ENCODE measurements around the gene ATXN3. TPM values are rescaled to one million over a fixed set of nuclear protein-coding genes. Genes with fewer than 3 reads are reported as not detected.

Gene ATXN3
- total and polyA plus RNA-seq, 2 of the 13 experiments (the other 11 are each of a cell fraction or from before 2014, with no cell fraction given) = 14.9 to 17.3 TPM

GRCh38 chr14:92040431-92041051, 65.8 kb downstream of the ATXN3 start (continued):
- TF ChIP-seq, protein P1, sequence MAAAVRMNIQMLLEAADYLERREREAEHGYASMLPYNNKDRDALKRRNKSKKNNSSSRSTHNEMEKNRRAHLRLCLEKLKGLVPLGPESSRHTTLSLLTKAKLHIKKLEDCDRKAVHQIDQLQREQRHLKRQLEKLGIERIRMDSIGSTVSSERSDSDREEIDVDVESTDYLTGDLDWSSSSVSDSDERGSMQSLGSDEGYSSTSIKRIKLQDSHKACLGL (CRISPR knock-in tag; IDR thresholded peaks at IDR 0.05) = no peak

GRCh38 chr14:92039719-92040430, 66.5 kb downstream of the ATXN3 start, which contains the start of gene TRIP11:
TSS of gene TRIP11 (minus strand) at chr14:92040059. CDS start at chr14:92039685, 374 bp downstream.
- in situ Hi-C loops (cut with HindIII; ENCODE audit: extremely low pct_ligation_motif_present, low pct_unique_long_range_greater_than_20kb) (loop anchor here (5.0 kb wide), 1 partner anchor 67 kb away; the partner anchor contains the start of gene ATXN3), intact Hi-C loops (cut with micrococcal nuclease; ENCODE audit: unreplicated experiment) (loop anchor here (1.0 kb wide), 1 partner anchor 66 kb away; the partner anchor contains the start of gene ATXN3)
- BruUV-seq (replicated peaks) = TSS peak; percentile 79
- Histone ChIP-seq H3K27me3 (ENCODE audit: control insufficient read depth in 1 of 2, insufficient read depth in 2 of 2, low read length in 2 of 2) (no peaks in the 10 kb centered on the region; a peak in 2 of 5 replicates), H3K4me2 (ENCODE audit: low read depth, low read length) (peak within 1 kb of the TSS; percentile 92), H3K4me3 (replicated peaks in 1 of 3; ENCODE audit: insufficient read depth in 1 of 3, low read depth in 2 of 3, low read length in 3 of 3) (peak within 1 kb of the TSS; percentile 77 to 91 (median 89)), H2AFZ (ENCODE audit: low read length) (peak within 1 kb of the TSS; percentile 85), H3K36me3 (replicated peaks in 1 of 2; ENCODE audit: control insufficient read depth in 1 of 2, insufficient read depth in 2 of 2, low read length in 2 of 2) (no peaks in the 10 kb centered on the region), H3K27ac (ENCODE audit: extremely low read length, insufficient read depth, low read length) (peak within 1 kb of the TSS; percentile 97), H3K4me1 (ENCODE audit: insufficient read depth, low read length) (peaks cover 43% of the 10 kb centered on the region), H3K9me3 (ENCODE audit: low read length) (no peaks in the 10 kb centered on the region), H4K20me1 (ENCODE audit: insufficient read depth, low read length) (peaks cover 9% of the 10 kb centered on the region; the same call in 1 of the 2 replicates), H3K9ac (ENCODE audit: insufficient read depth, low read depth, low read length) (peak within 1 kb of the TSS; percentile 98), H3K79me2 (ENCODE audit: insufficient read depth, low read length) (peaks cover 44% of the 10 kb centered on the region)
- CTCF ChIA-PET (ENCODE audit: low intra/inter-chr PET ratio, low total read pairs) = no interaction called here
- 0% methylated on average over 32 of the region's 57 CpGs for WGBS (ENCODE audit: low lambda C conversion rate)
- FAIRE-seq = peak; percentile 39
- ATAC-seq = peak; percentile 98
- POLR2A ChIA-PET = interaction anchor here (0.7 to 2.8 kb wide), 11 partner anchors 10 to 755 kb away, joined by 3 to 25 read pairs (median 4); partner anchors contain the start of genes ATXN3, CPSF2 and NDUFB1
- DNase-seq (ENCODE audit: low spot score) = peak; percentile 80
- 0 out of 2 replicates have a peak, but pooled peaks have one; percentile 64 for TF ChIP-seq TMF1 (CRISPR knock-in tag; IDR thresholded peaks at IDR 0.05; ENCODE audit: low read depth)
- no peak for TF ChIP-seq MAFK (conservative IDR thresholded peaks at IDR 0.05 in 1 of 2, IDR thresholded peaks at IDR 0.05 in 1 of 2; ENCODE audit: low read length in 2 of 2)
- peak; percentile 73; the same call in 1 of the 2 replicates for TF ChIP-seq ZBTB2 (CRISPR knock-in tag; IDR thresholded peaks at IDR 0.05; ENCODE audit: low read depth)
- TF ChIP-seq ZSCAN9 (CRISPR knock-in tag; IDR thresholded peaks at IDR 0.05; ENCODE audit: borderline replicate concordance) = peak; percentile 51; the same call in 1 of the 2 replicates
- no peak for TF ChIP-seq SRSF9 (IDR thresholded peaks at IDR 0.05; ENCODE audit: borderline replicate concordance, insufficient read depth, low read depth, low read length, poor library complexity, severe bottlenecking)
- TF ChIP-seq, protein P2, sequence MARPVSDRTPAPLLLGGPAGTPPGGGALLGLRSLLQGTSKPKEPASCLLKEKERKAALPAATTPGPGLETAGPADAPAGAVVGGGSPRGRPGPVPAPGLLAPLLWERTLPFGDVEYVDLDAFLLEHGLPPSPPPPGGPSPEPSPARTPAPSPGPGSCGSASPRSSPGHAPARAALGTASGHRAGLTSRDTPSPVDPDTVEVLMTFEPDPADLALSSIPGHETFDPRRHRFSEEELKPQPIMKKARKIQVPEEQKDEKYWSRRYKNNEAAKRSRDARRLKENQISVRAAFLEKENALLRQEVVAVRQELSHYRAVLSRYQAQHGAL (CRISPR knock-in tag; IDR thresholded peaks at IDR 0.05; ENCODE audit: not compliant biosample characterization) = peak; percentile 85
- TF ChIP-seq ZNF614 (CRISPR knock-in tag; IDR thresholded peaks at IDR 0.05; ENCODE audit: borderline replicate concordance) = peak; percentile 82
- TF ChIP-seq POLR2AphosphoS5 (IDR thresholded peaks at IDR 0.05; ENCODE audit: low read depth, low read length) = peak; percentile 96
- peak; percentile 70 for TF ChIP-seq ZNF430 (CRISPR knock-in tag; IDR thresholded peaks at IDR 0.05)
- TF ChIP-seq ERF (CRISPR knock-in tag; IDR thresholded peaks at IDR 0.05) = peak; percentile 76
- TF ChIP-seq BCL6 (CRISPR knock-in tag; IDR thresholded peaks at IDR 0.05) = peak; percentile 34; the same call in 1 of the 2 replicates
- peak; percentile 85 for TF ChIP-seq XRCC5 (optimal IDR thresholded peaks at IDR 0.05; ENCODE audit: low read length)
- TF ChIP-seq MXI1 (IDR thresholded peaks at IDR 0.05; ENCODE audit: borderline replicate concordance, low read depth, low read length) = peak; percentile 67; the same call in 1 of the 3 replicates
- TF ChIP-seq ZKSCAN8 (CRISPR knock-in tag; IDR thresholded peaks at IDR 0.05; ENCODE audit: borderline replicate concordance) = peak; percentile 64; the same call in 1 of the 2 replicates
- TF ChIP-seq SP140L (CRISPR knock-in tag; IDR thresholded peaks at IDR 0.05; ENCODE audit: borderline replicate concordance) = no peak

Measured in HepG2 (cell line).